Mammary epithelial cell (primary cell): ENCODE results near the gene RAD51B.

Experiments used
- CTCF ChIP-seq, 2 donors: IDR thresholded peaks in 1 of 2; conservative IDR thresholded peaks in 1 of 2; 2 replicates each; pipeline ENCODE4 v1.5.1; 2011 to 2012; ENCODE audit warnings: inconsistent platforms in 2 of 2, low read length in 2 of 2, mild to moderate bottlenecking in 2 of 2, control low read depth in 1 of 2, low read depth in 1 of 2; ENCODE audit not compliant: insufficient read depth in 1 of 2; ENCODE audit errors: extremely low read depth in 1 of 2
- EZH2 ChIP-seq: IDR thresholded peaks from 2 replicates; pipeline ENCODE4 v1.6.1; 2012; ENCODE audit warnings: low read length, inconsistent platforms, borderline replicate concordance

- TF ChIP-seq CTCF (conservative IDR thresholded peaks at IDR 0.05 in 1 of 2, IDR thresholded peaks at IDR 0.05 in 1 of 2; ENCODE audit: extremely low read depth in 1 of 2, insufficient read depth in 1 of 2, low read depth in 1 of 2, low read length in 2 of 2), result no peak
- TF ChIP-seq EZH2, result no peak
These were observed 557.9 kb downstream of the RAD51B start for GRCh38 chr14:68377459-68377858.
